GM12878 (cell line): ENCODE data around the gene C10orf71. TPM values are rescaled to one million over a fixed set of nuclear protein-coding genes. Genes with fewer than 3 reads are reported as not detected.

Source experiments
- ATAC-seq: fragments of 200-7000 bp; cut with Tn5 transposase; 3 replicates; pipeline ENCODE4 v1.9.1; 2020; ENCODE audit warnings: mild to moderate bottlenecking, moderate library complexity
- BruUV-seq: library from RNA; stranded (reverse); fragments of 400-500 nt; replicated peaks from 2 replicates; lab custom pipeline; 2021; lab: Mats Ljungman, UMichigan
- CTCF ChIA-PET: fragments of 300-600 bp; sonication (Branson Sonifier 250); formaldehyde crosslinking; extraction: SDS; loops from one replicate; lab custom pipeline; 2021; ENCODE audit warnings: inconsistent platforms; lab: Yijun Ruan, JAX
- POLR2A ChIA-PET: fragments of 350-600 bp; formaldehyde crosslinking; extraction: SDS; loops from one replicate; lab custom pipeline; 2021; ENCODE audit warnings: inconsistent platforms; lab: Charles Lee
- RAD21 ChIA-PET: fragments of 300-600 bp; sonication (Branson Sonifier 250); formaldehyde crosslinking; loops from one replicate; lab custom pipeline; 2023; ENCODE audit warnings: antibody characterized with exemption; ENCODE audit not compliant: unreplicated experiment; lab: Charles Lee
- SMC1A ChIA-PET: fragments of 300-600 bp; sonication (Branson Sonifier 250); formaldehyde crosslinking; loops from one replicate; lab custom pipeline; 2023; ENCODE audit not compliant: unreplicated experiment, uncharacterized antibody; lab: Charles Lee
- DNase-seq: peaks from one replicate; pipeline ENCODE4 v3.0.0-alpha.2; 2011; ENCODE audit warnings: low read depth, low spot score
- FAIRE-seq: peaks from 3 replicates; lab custom pipeline; 2011; peaks lifted over from hg19 to GRCh38; lab: Jason Lieb, UNC
- H2AFZ ChIP-seq: 2 replicates; pipeline ENCODE4 v1.6.0; 2011; ENCODE audit warnings: low read depth, low read length, control low read depth; ENCODE audit not compliant: control insufficient read depth
- H3K27ac ChIP-seq: 2 replicates; pipeline ENCODE4 v1.5.1; 2011; ENCODE audit warnings: control low read depth; ENCODE audit not compliant: control insufficient read depth, insufficient read depth
- H3K27me3 ChIP-seq, 2 experiments: replicated peaks in 1 of 2; 2 replicates each; pipeline versions ENCODE4 v1.6.0 to v1.6.1; 2011; ENCODE audit warnings: low read length in 1 of 2; ENCODE audit not compliant: control insufficient read depth in 2 of 2, insufficient read depth in 2 of 2
- H3K36me3 ChIP-seq, 2 experiments: 2 replicates each; pipeline ENCODE4 v1.5.1; 2011; ENCODE audit warnings: low read length in 1 of 2; ENCODE audit not compliant: control insufficient read depth in 2 of 2, insufficient read depth in 2 of 2
- H3K4me1 ChIP-seq: 2 replicates; pipeline ENCODE4 v1.6.1; 2011; ENCODE audit warnings: mild to moderate bottlenecking, low read length, moderate library complexity, mixed read lengths; ENCODE audit not compliant: control insufficient read depth, insufficient read depth
- H3K4me2 ChIP-seq: 2 replicates; pipeline ENCODE4 v1.6.0; 2011; ENCODE audit warnings: control low read depth; ENCODE audit not compliant: control insufficient read depth, insufficient read depth
- H3K4me3 ChIP-seq: fragments of 200-600 bp; sonication (generic); 2 replicates; pipeline ENCODE4 v1.5.1; 2016
- H3K79me2 ChIP-seq: 2 replicates; pipeline ENCODE4 v1.6.0; 2011; ENCODE audit warnings: low read length; ENCODE audit not compliant: control insufficient read depth, insufficient read depth
- H3K9ac ChIP-seq: 2 replicates; pipeline ENCODE4 v1.8.0; 2011; ENCODE audit warnings: low read length, control low read depth, mixed read lengths; ENCODE audit not compliant: control insufficient read depth, insufficient read depth
- H3K9me3 ChIP-seq: replicated peaks from 3 replicates; pipeline ENCODE4 v1.5.1; 2011; ENCODE audit warnings: mild to moderate bottlenecking, low read length; ENCODE audit not compliant: control insufficient read depth, insufficient read depth
- H4K20me1 ChIP-seq: 2 replicates; pipeline ENCODE4 v1.6.0; 2011; ENCODE audit not compliant: control insufficient read depth, insufficient read depth
- BACH1 ChIP-seq: fragments of 450-650 bp; IDR thresholded peaks from 2 replicates; pipeline ENCODE4 v1.6.1; 2017; ENCODE audit warnings: mild to moderate bottlenecking, borderline replicate concordance
- BRCA1 ChIP-seq: IDR thresholded peaks from 2 replicates; pipeline ENCODE4 v1.6.1; 2011; ENCODE audit warnings: low read depth, low read length, improper control_type of control experiment
- CHD2 ChIP-seq: IDR thresholded peaks from 2 replicates; pipeline ENCODE4 v1.6.1; 2011; ENCODE audit warnings: low read depth, low read length, improper control_type of control experiment, borderline replicate concordance
- DPF2 ChIP-seq: fragments of 450-650 bp; IDR thresholded peaks from 2 replicates; pipeline ENCODE4 v1.6.1; 2017; ENCODE audit warnings: mild to moderate bottlenecking
- FOXK2 ChIP-seq: fragments of 450-650 bp; IDR thresholded peaks from 2 replicates; pipeline ENCODE4 v1.6.1; 2017; ENCODE audit warnings: mild to moderate bottlenecking, moderate library complexity
- FOXM1 ChIP-seq: IDR thresholded peaks from 2 replicates; pipeline ENCODE4 v1.6.1; 2012; ENCODE audit warnings: low read depth, mild to moderate bottlenecking, inconsistent platforms, low read length, moderate library complexity
- HCFC1 ChIP-seq: fragments of 150-350 bp; IDR thresholded peaks from 2 replicates; pipeline ENCODE4 v1.6.1; 2014; ENCODE audit warnings: low read length
- HDAC6 ChIP-seq: fragments of 200-600 bp; sonication (generic); IDR thresholded peaks from one replicate; pipeline ENCODE4 v1.8.0; 2017; ENCODE audit warnings: antibody characterized with exemption; ENCODE audit not compliant: unreplicated experiment
- IKZF1 ChIP-seq: fragments of 450-650 bp; conservative IDR thresholded peaks from 2 replicates; pipeline ENCODE4 v1.6.1; 2017; ENCODE audit warnings: antibody characterized with exemption, mild to moderate bottlenecking
- MEF2A ChIP-seq: IDR thresholded peaks from 2 replicates; pipeline ENCODE4 v1.6.1; 2011; ENCODE audit warnings: low read depth, mild to moderate bottlenecking, low read length, moderate library complexity; ENCODE audit not compliant: insufficient read depth
- PKNOX1 ChIP-seq: fragments of 450-650 bp; IDR thresholded peaks from 2 replicates; pipeline ENCODE4 v1.6.1; 2016; ENCODE audit warnings: mild to moderate bottlenecking
- SREBF1 ChIP-seq: IDR thresholded peaks from 2 replicates; pipeline ENCODE4 v1.6.1; 2012; ENCODE audit warnings: mild to moderate bottlenecking, low read length
- STAT1 ChIP-seq: fragments of 450-650 bp; conservative IDR thresholded peaks from 2 replicates; pipeline ENCODE4 v1.6.1; 2014; ENCODE audit warnings: antibody characterized with exemption, mild to moderate bottlenecking
- TAF1 ChIP-seq: IDR thresholded peaks from 2 replicates; pipeline ENCODE4 v1.6.1; 2011; ENCODE audit warnings: mild to moderate bottlenecking, low read depth, low read length, borderline replicate concordance
- TBL1XR1 ChIP-seq: IDR thresholded peaks from 2 replicates; pipeline ENCODE4 v1.6.1; 2012; ENCODE audit warnings: low read depth, low read length, improper control_type of control experiment
- WGBS: methylation state at CpG from one replicate; pipeline ENCODE4 v1.1.6; 2016; ENCODE audit warnings: low lambda C conversion rate; ENCODE audit not compliant: insufficient replicate concordance, insufficient coverage; ENCODE audit errors: missing lambda C conversion rate; 5-methylcytosine and 5-hydroxymethylcytosine counted together
- in situ Hi-C: fragments of 300-500 bp; cut with MboI; formaldehyde crosslinking; loops from 9 replicates; pipeline ENCODE4 v1.14.3; 2018; ENCODE audit warnings: mixed read lengths
- intact Hi-C: fragments of 100-400 bp; cut with micrococcal nuclease; formaldehyde crosslinking; loops from one replicate; pipeline ENCODE4 v1.14.2; 2022; ENCODE audit not compliant: unreplicated experiment
- polyA plus RNA-seq, 11 experiments: library from polyadenylated mRNA; depleted of rRNA in 4 of 11; unstranded in 6 of 11; stranded (reverse) in 5 of 11; fragments of >200 nt; fragmentation: Nextera tagmentation in 4 of 11; fragmentation: Illumina TruSeq in 1 of 11; extraction: Ambion mirVana in 4 of 11; extraction: Trizol in 1 of 11; gene quantifications; 1 replicate in 1 of 11; 2 replicates in 10 of 11; pipeline versions ENCODE4 v1.2.1 to v1.2.3, GENCODE V29; 2011 to 2016; ENCODE audit warnings: inconsistent platforms in 2 of 11, missing spikeins in 2 of 11, low read depth in 1 of 11
- total RNA-seq, 4 experiments: library from RNA; depleted of rRNA in 3 of 4; stranded (reverse); fragments of >200 nt in 3 of 4; fragmentation: Illumina TruSeq in 1 of 4; extraction: Trizol in 1 of 4; gene quantifications; 2 replicates each; pipeline versions ENCODE4 v1.2.1 to v1.2.3, GENCODE V29; 2013 to 2021

The C10orf71 gene
- total and polyA plus RNA-seq, 10 of the 15 experiments (the other 5 are each of a cell fraction or from before 2014, with no cell fraction given) = not detected

- in situ Hi-C loops = no loop called here
- FAIRE-seq (no peak), ATAC-seq (no peak), DNase-seq (no peak)
- no peaks in the 10 kb centered on the region for H4K20me1 ChIP-seq
- H3K9ac ChIP-seq = no peak overlapping the region
- H3K27me3 ChIP-seq = peaks cover 0 to 4% of the 10 kb centered on the region in 2 experiments; a peak in 2 of 4 replicates
- no peak overlapping the region for H3K4me2 ChIP-seq
- H3K27ac ChIP-seq = no peak overlapping the region
- no peak overlapping the region for H2AFZ ChIP-seq
- no peaks in the 10 kb centered on the region for H3K79me2 ChIP-seq
- H3K36me3 ChIP-seq = no peaks in the 10 kb centered on the region
- intact Hi-C loops = loop anchor here (5.0 kb wide), 1 partner anchor 62 kb away; no protein-coding TSS in a partner anchor
- no peaks in the 10 kb centered on the region for H3K9me3 ChIP-seq
- ChIA-PET CTCF (no interaction called here), RAD21 (interaction anchor here (1.4 kb wide), 1 partner anchor 39 kb away, joined by 3 read pairs; no protein-coding TSS in a partner anchor), POLR2A (no interaction called here), SMC1A (interaction anchor here (1.1 kb wide), 1 partner anchor 48 kb away, joined by 3 read pairs; no protein-coding TSS in a partner anchor)
- no peak overlapping the region for H3K4me3 ChIP-seq
- peaks cover 16% of the 10 kb centered on the region for H3K4me1 ChIP-seq
- TF ChIP-seq STAT1 (no peak), MEF2A (no peak)
- BruUV-seq = no TSS peak
- 60% methylated on average over 5 of the region's 5 CpGs for WGBS
These were observed 65.1 kb downstream of the C10orf71 start for GRCh38 chr10:49364051-49364450.

- ChIA-PET RAD21 (no interaction called here), SMC1A (interaction anchor here (1.1 kb wide), 1 partner anchor 47 kb away, joined by 3 read pairs; no protein-coding TSS in a partner anchor), POLR2A (no interaction called here), CTCF (no interaction called here)
- H3K4me2 ChIP-seq = no peak overlapping the region
- no peak overlapping the region for H2AFZ ChIP-seq
- H3K27me3 ChIP-seq = peaks cover 0 to 4% of the 10 kb centered on the region in 2 experiments; a peak in 2 of 4 replicates
- no peaks in the 10 kb centered on the region for H3K36me3 ChIP-seq
- no peak overlapping the region for H3K27ac ChIP-seq
- no peak for DNase-seq
- H3K79me2 ChIP-seq = no peaks in the 10 kb centered on the region
- H3K4me1 ChIP-seq = peaks cover 16% of the 10 kb centered on the region
- intact Hi-C loops (loop anchor here (5.0 kb wide), 1 partner anchor 62 kb away; no protein-coding TSS in a partner anchor), in situ Hi-C loops (no loop called here)
- no peak overlapping the region for H3K9ac ChIP-seq
- no peak overlapping the region for H3K4me3 ChIP-seq
- no peaks in the 10 kb centered on the region for H4K20me1 ChIP-seq
- H3K9me3 ChIP-seq = no peaks in the 10 kb centered on the region
- no peak for ATAC-seq
- WGBS = 82% methylated on average over 8 of the region's 8 CpGs
- no TSS peak for BruUV-seq
- no peak for FAIRE-seq
- TF ChIP-seq FOXK2 (no peak), SREBF1 (no peak), TBL1XR1 (no peak), PKNOX1 (no peak), HCFC1 (no peak), BRCA1 (no peak), IKZF1 (no peak), FOXM1 (no peak), HDAC6 (no peak), BACH1 (no peak), TAF1 (no peak), CHD2 (no peak), DPF2 (no peak)
These were observed 65.8 kb downstream of the C10orf71 start for GRCh38 chr10:49364747-49365146.
